K562 (cell line): ENCODE measurements around the gene MRFAP1.

Experiments used
- CEBPB ChIP-seq: fragments of 450-650 bp; IDR thresholded peaks from 2 replicates; pipeline ENCODE4 v1.6.1; 2016; ENCODE audit warnings: missing genetic modification characterization, missing compliant biosample characterization
- ELK1 ChIP-seq: sonication (generic); formaldehyde crosslinking; IDR thresholded peaks from 2 replicates; pipeline ENCODE4 v1.8.1; 2022; ENCODE audit warnings: missing genetic modification reagents
- GATA2 ChIP-seq: sonication (generic); formaldehyde crosslinking; IDR thresholded peaks from 2 replicates; pipeline ENCODE4 v1.4.0; 2020; ENCODE audit warnings: mild to moderate bottlenecking, missing genetic modification reagents
- REST ChIP-seq, 2 experiments: fragments of 450-650 bp; formaldehyde crosslinking in 1 of 2; IDR thresholded peaks; 2 replicates each; pipeline versions ENCODE4 v1.4.0 to v1.6.1; 2014 to 2020; ENCODE audit warnings: mild to moderate bottlenecking in 2 of 2, borderline replicate concordance in 1 of 2, low read depth in 1 of 2
- RFX5 ChIP-seq: IDR thresholded peaks from 2 replicates; pipeline ENCODE4 v1.6.1; 2011; ENCODE audit warnings: low read depth, mild to moderate bottlenecking, improper control_type of control experiment, low read length
- U2AF1 ChIP-seq: fragments of 200-400 bp; formaldehyde crosslinking; optimal IDR thresholded peaks from 2 replicates; pipeline ENCODE3; 2017; ENCODE audit warnings: mild to moderate bottlenecking, low read depth, low read length, moderate library complexity
- ZNF140 ChIP-seq: fragments of 250-450 bp; sonication (Bioruptor Pico); IDR thresholded peaks from 2 replicates; pipeline ENCODE4 v1.8.0; 2021; ENCODE audit warnings: moderate library complexity, mild to moderate bottlenecking, inconsistent platforms

DNA sequence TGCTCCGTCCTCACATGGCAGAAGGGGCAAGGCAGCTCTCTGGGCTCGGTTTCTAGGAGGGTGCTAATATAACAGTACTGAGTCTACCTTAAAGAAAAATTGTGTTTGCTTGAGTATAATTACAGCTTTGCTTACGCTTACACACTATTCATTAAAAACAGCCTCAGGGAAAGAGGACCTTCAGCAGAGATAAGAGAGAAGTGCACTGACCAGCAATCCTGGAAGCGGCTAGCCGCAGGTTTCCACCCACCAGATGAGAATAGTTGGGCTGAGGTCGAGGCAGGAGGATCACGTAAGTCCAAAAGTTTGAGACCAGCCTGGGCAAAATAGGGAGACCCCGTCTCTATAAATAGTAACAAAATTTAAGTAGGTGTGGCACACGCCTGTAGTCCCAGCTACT is 15.2 kb upstream of the MRFAP1 start:
- TF ChIP-seq GATA2 (CRISPR knock-in tag) (no peak), REST (IDR thresholded peaks at IDR 0.05; ENCODE audit: borderline replicate concordance) (no peak), REST (CRISPR knock-in tag; IDR thresholded peaks at IDR 0.05; ENCODE audit: low read depth) (no peak), U2AF1 (no peak), ELK1 (no peak), RFX5 (no peak), CEBPB (tag) (no peak), ZNF140 (CRISPR knock-in tag) (no peak)
